Upper lobe of right lung (tissue), 1 donor: ENCODE measurements around the gene LRRN4CL. TPM values are rescaled to one million over a fixed set of nuclear protein-coding genes. Genes with fewer than 3 reads are reported as not detected.
"Not testable (repeated sequence)": the region's sequence is repeated elsewhere in the genome, so short reads cannot be mapped to it uniquely, and the experiment has no call there.

ENCODE experiments used
- ATAC-seq: fragments of 200-7000 bp; cut with Tn5 transposase; one replicate; pipeline ENCODE4 v1.9.1; 2020; ENCODE audit warnings: mild to moderate bottlenecking, moderate library complexity
- DNase-seq: peaks from one replicate; pipeline ENCODE4 v3.0.0-alpha.2; 2020
- H3K27ac ChIP-seq: fragments of 200-600 bp; one replicate; pipeline ENCODE4 v1.8.0; 2022
- H3K27me3 ChIP-seq: fragments of 200-600 bp; one replicate; pipeline ENCODE4 v1.8.0; 2022; ENCODE audit warnings: mild to moderate bottlenecking
- H3K36me3 ChIP-seq: fragments of 200-600 bp; one replicate; pipeline ENCODE4 v1.8.0; 2022
- H3K4me1 ChIP-seq: fragments of 200-600 bp; one replicate; pipeline ENCODE4 v1.8.0; 2022
- H3K4me3 ChIP-seq: fragments of 200-600 bp; one replicate; pipeline ENCODE4 v1.8.0; 2022; ENCODE audit warnings: mild to moderate bottlenecking
- H3K9me3 ChIP-seq: fragments of 200-600 bp; one replicate; pipeline ENCODE4 v1.8.0; 2022
- CTCF ChIP-seq: fragments of 200-600 bp; IDR thresholded peaks from one replicate; pipeline ENCODE4 v1.8.0; 2022; ENCODE audit warnings: antibody characterized with exemption
- intact Hi-C: fragments of 100-400 bp; cut with DNase I; formaldehyde crosslinking; loops from one replicate; pipeline ENCODE4 v1.11.0; 2022
- total RNA-seq: library from RNA; stranded (reverse); fragmentation: NEBNext Ultra II Directional; extraction: Animal tissue kit (Norgen Biotek cat#: 25700); gene quantifications from one replicate; pipeline ENCODE4 v1.2.1, GENCODE V29; 2021
- donor health status: DM: no; HTN: yes; CAD: no; lungs with severe emphysema.

LRRN4CL gene
- total RNA-seq, 1 donor from 2014 or later = 2.0 TPM

DNA sequence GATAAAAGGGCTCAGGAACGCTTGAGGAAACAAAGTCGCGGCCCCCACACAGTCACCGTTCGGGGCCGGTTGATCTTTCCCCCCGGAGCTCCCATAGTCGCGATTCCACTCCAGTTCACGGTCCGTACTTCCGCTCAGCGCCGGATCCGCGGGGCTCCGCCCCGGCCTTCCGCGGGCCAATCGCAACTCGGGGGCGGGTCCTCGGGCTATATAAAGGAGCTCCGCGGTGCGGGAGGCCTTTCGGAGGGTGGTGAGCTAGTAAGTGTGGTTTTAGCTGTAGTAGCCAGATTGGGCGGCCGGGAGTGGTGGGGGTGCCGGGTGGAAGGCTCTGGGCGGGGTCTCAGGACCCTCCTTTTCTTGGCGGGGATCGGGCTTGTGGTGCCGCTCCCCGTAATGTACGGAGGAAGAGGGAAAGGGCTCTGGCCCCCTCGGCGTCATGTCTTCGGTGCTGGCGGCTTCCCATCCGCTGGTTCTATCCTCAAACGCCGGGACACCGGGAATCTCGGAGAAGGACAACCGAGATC is 24.2 kb downstream of the LRRN4CL start, which contains the start of the genes C11orf98 and CSKMT:
C11orf98 (minus strand) TSS at position 136 of the 524 bp plus-strand sequence; CDS start at position 95, 41 bp downstream.
CSKMT (plus strand) TSS at position 238 of the 524 bp plus-strand sequence. CDS start 568 bp downstream, outside the sequence.
- intact Hi-C loops = no loop called here
- DNase-seq = peak; percentile 96
- TF ChIP-seq CTCF = no peak
- peaks cover 26% of the 10 kb centered on the region for H3K36me3 ChIP-seq
- no peaks in the 10 kb centered on the region for H3K27me3 ChIP-seq
- peak within 1 kb of the TSS; percentile 92 for H3K4me3 ChIP-seq
- H3K9me3 ChIP-seq = no peaks in the 10 kb centered on the region
- ATAC-seq = peak; percentile 98
- peak within 1 kb of the TSS; percentile 91 for H3K27ac ChIP-seq
- H3K4me1 ChIP-seq = peaks cover 21% of the 10 kb centered on the region

GRCh38 chr11:62664405-62665074 is 24.8 kb downstream of the LRRN4CL start:
- no peaks in the 10 kb centered on the region for H3K27me3 ChIP-seq
- no peak for TF ChIP-seq CTCF
- intact Hi-C loops = no loop called here
- ATAC-seq (peak; percentile 60), DNase-seq (no peak)
- H3K9me3 ChIP-seq = no peaks in the 10 kb centered on the region
- peak overlapping the region; percentile 91 for H3K27ac ChIP-seq
- peak overlapping the region; percentile 92 for H3K4me3 ChIP-seq
- H3K4me1 ChIP-seq = peaks cover 21% of the 10 kb centered on the region
- peaks cover 26% of the 10 kb centered on the region for H3K36me3 ChIP-seq

GRCh38 chr11:62656796-62657429 is 32.4 kb downstream of the LRRN4CL start:
- Histone ChIP-seq H3K4me1 (peaks cover 6% of the 10 kb centered on the region), H3K4me3 (no peak overlapping the region), H3K27me3 (no peaks in the 10 kb centered on the region), H3K27ac (no peak overlapping the region), H3K9me3 (no peaks in the 10 kb centered on the region), H3K36me3 (no peaks in the 10 kb centered on the region)
- no peak for ATAC-seq
- no peak for TF ChIP-seq CTCF
- no peak for DNase-seq
- intact Hi-C loops = no loop called here

- Histone ChIP-seq H3K4me3 (no peak overlapping the region), H3K27ac (no peak overlapping the region), H3K36me3 (peaks cover 5% of the 10 kb centered on the region), H3K9me3 (no peaks in the 10 kb centered on the region), H3K27me3 (no peaks in the 10 kb centered on the region), H3K4me1 (peaks cover 11% of the 10 kb centered on the region)
- ATAC-seq = no peak
- no peak for TF ChIP-seq CTCF
- intact Hi-C loops = no loop called here
- no peak for DNase-seq
Measured at GRCh38 chr11:62654297-62654696, 35.0 kb downstream of the LRRN4CL start.

DNA sequence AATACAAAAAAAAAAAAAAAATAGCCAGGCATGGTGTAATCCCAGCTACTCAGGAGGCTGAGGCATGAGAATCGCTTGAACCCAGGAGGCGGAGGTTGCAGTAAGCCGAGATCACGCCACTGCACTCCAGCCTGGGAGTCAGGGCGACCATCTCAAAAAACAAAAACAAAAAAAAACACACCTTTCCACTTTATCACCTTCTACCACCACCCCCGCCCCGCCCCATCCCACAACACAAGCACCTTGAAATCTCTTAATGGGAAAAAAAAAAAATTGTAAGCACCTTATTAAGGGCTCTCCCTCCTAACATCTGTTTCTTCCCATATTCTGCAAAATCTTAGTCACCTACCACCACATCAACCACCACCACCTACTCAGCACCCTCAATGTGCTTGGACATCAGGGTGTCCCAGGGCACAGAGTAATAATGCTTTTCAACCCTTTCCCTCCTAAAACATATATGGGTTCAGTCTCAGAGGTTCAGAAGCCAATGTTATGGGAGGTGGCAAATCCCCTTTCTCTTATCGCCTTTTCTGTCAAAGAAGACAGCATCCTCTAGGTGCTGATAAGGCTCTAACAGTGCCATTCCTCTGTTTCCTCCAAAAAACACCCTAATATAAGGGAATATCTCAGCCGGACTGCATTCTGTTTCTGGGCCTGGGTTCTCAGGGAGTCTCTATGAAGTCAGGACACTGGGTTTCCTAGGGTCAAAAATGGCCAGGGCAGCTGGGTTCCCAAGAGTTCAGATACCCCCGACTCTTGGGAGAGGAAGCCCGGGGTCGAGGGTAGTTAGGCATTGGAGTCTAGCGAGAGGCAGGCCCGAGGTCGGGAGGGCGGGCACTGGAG is 36.9 kb downstream of the LRRN4CL start:
- no peaks in the 10 kb centered on the region for H3K9me3 ChIP-seq
- H3K4me1 ChIP-seq = peaks cover 11% of the 10 kb centered on the region
- no peak for TF ChIP-seq CTCF
- DNase-seq = no peak
- peaks cover 18% of the 10 kb centered on the region for H3K36me3 ChIP-seq
- intact Hi-C loops = no loop called here
- ATAC-seq = no peak
- H3K27ac ChIP-seq = peak overlapping the region; percentile 95
- H3K4me3 ChIP-seq = peak overlapping the region; percentile 84
- no peaks in the 10 kb centered on the region for H3K27me3 ChIP-seq

DNA sequence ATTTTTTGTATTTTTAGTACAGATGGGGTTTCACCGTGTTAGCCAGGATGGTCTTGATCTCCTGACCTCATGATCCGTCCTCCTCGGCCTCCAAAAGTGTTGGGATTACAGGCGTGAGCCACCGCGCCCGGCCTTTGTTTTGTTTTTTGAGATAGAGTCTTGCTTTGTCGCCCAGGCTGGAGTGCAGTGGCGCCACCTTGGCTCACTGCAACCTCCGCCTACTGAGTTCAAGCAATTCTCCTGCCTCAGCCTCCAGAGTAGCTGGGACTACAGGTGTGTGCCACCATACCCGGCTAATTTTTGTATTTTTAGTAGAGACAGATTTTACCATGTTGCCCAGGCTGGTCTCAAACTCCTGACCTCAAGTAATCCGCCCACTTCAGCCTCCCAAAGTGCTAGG is 39.0 kb downstream of the LRRN4CL start:
- H3K9me3 ChIP-seq, ATAC-seq, H3K4me3 ChIP-seq, H3K27ac ChIP-seq, DNase-seq, H3K27me3 ChIP-seq, intact Hi-C loops: not testable (repeated sequence)
- Histone ChIP-seq H3K4me1 (peaks cover 21% of the 10 kb centered on the region), H3K36me3 (peaks cover 18% of the 10 kb centered on the region)
